Keratinocyte (primary cell): ENCODE results near the gene NEUROG1. TPM values are rescaled to one million over a fixed set of nuclear protein-coding genes. Genes with fewer than 3 reads are reported as not detected.

ENCODE experiments used
- DNase-seq: peaks from one replicate; pipeline ENCODE4 v3.0.0-alpha.2; 2011; ENCODE audit warnings: low read depth, missing footprints, low spot score
- FAIRE-seq: peaks from 2 replicates; lab custom pipeline; 2011; peaks lifted over from hg19 to GRCh38; lab: Jason Lieb, UNC
- H2AFZ ChIP-seq: 2 replicates; pipeline ENCODE4 v1.6.0; 2012; ENCODE audit warnings: low read length, control low read depth, inconsistent platforms; ENCODE audit not compliant: control insufficient read depth
- H3K27ac ChIP-seq: 2 replicates; pipeline ENCODE4 v1.5.1; 2011; ENCODE audit warnings: low read length; ENCODE audit not compliant: control insufficient read depth, insufficient read depth
- H3K27me3 ChIP-seq: 3 replicates; pipeline ENCODE4 v1.6.0; 2011; ENCODE audit warnings: low read length; ENCODE audit not compliant: control insufficient read depth, insufficient read depth; ENCODE audit errors: extremely low read depth
- H3K36me3 ChIP-seq, 2 experiments: 2 replicates in 1 of 2; 3 replicates in 1 of 2; pipeline ENCODE4 v1.5.1; 2011; ENCODE audit warnings: low read length in 2 of 2, mild to moderate bottlenecking in 1 of 2; ENCODE audit not compliant: control insufficient read depth in 2 of 2, insufficient read depth in 2 of 2; ENCODE audit errors: extremely low read depth in 1 of 2
- H3K4me1 ChIP-seq: 3 replicates; pipeline ENCODE4 v1.5.1; 2011; ENCODE audit warnings: low read length; ENCODE audit not compliant: control insufficient read depth, insufficient read depth; ENCODE audit errors: extremely low read depth
- H3K4me2 ChIP-seq: 3 replicates; pipeline ENCODE4 v1.6.0; 2011; ENCODE audit warnings: low read depth, low read length; ENCODE audit not compliant: control insufficient read depth, insufficient read depth; ENCODE audit errors: extremely low read depth
- H3K4me3 ChIP-seq, 3 experiments: fragments of 200-600 bp in 1 of 3; sonication (generic) in 1 of 3; 2 replicates in 2 of 3; 3 replicates in 1 of 3; pipeline ENCODE4 v1.5.1; 2011 to 2016; ENCODE audit warnings: low read length in 3 of 3, mild to moderate bottlenecking in 3 of 3, control low read depth in 2 of 3, inconsistent platforms in 1 of 3, low read depth in 1 of 3, mixed read lengths in 1 of 3, mixed run types in 1 of 3, moderate library complexity in 1 of 3; ENCODE audit not compliant: control insufficient read depth in 2 of 3, insufficient read depth in 2 of 3; ENCODE audit errors: extremely low read depth in 1 of 3
- H3K79me2 ChIP-seq: 2 replicates; pipeline ENCODE4 v1.6.0; 2012; ENCODE audit warnings: low read length; ENCODE audit not compliant: control insufficient read depth, insufficient read depth
- H3K9ac ChIP-seq: 3 replicates; pipeline ENCODE4 v1.6.0; 2011; ENCODE audit warnings: low read length; ENCODE audit not compliant: control insufficient read depth, insufficient read depth; ENCODE audit errors: extremely low read depth
- H3K9me1 ChIP-seq: 3 replicates; pipeline ENCODE4 v1.6.0; 2011; ENCODE audit warnings: low read length; ENCODE audit not compliant: control insufficient read depth, insufficient read depth; ENCODE audit errors: extremely low read depth
- H3K9me3 ChIP-seq: 2 replicates; pipeline ENCODE4 v1.5.1; 2012; ENCODE audit warnings: low read depth, low read length; ENCODE audit not compliant: control insufficient read depth
- H4K20me1 ChIP-seq: 3 replicates; pipeline ENCODE4 v1.6.0; 2011; ENCODE audit warnings: low read length; ENCODE audit not compliant: control insufficient read depth, insufficient read depth; ENCODE audit errors: extremely low read depth
- EZH2 ChIP-seq: IDR thresholded peaks from one replicate; pipeline ENCODE4 v1.6.1; 2012; ENCODE audit warnings: inconsistent platforms, mild to moderate bottlenecking, low read length, moderate library complexity
- dilution Hi-C: fragments of 300-500 bp; cut with MboI; formaldehyde crosslinking; loops from one replicate; pipeline ENCODE4 v1.7.0; 2020; ENCODE audit warnings: low sequenced_read_pairs; ENCODE audit not compliant: extremely low pct_ligation_motif_present
- polyA plus RNA-seq, 5 experiments: library from polyadenylated mRNA; depleted of rRNA in 3 of 5; stranded (reverse) in 3 of 5; stranded (forward) in 1 of 5; unstranded in 1 of 5; fragments of >200 nt; gene quantifications; 1 replicate in 1 of 5; 2 replicates in 3 of 5; 3 replicates in 1 of 5; pipeline versions ENCODE4 v1.2.1 to v1.2.3, GENCODE V29; 2011 to 2012; ENCODE audit warnings: missing spikeins in 2 of 5, low read depth in 1 of 5, low replicate concordance in 1 of 5
- TF ChIP-seq, protein P1 (sequence below), 3 experiments: IDR thresholded peaks in 1 of 3; conservative IDR thresholded peaks in 1 of 3; optimal IDR thresholded peaks in 1 of 3; 2 replicates in 2 of 3; 3 replicates in 1 of 3; pipeline versions ENCODE3 to v1.5.1; 2011; ENCODE audit warnings: low read length in 3 of 3, mild to moderate bottlenecking in 3 of 3, moderate library complexity in 2 of 3, control low read depth in 1 of 3, inconsistent platforms in 1 of 3; ENCODE audit not compliant: insufficient read depth in 2 of 3; ENCODE audit errors: extremely low read depth in 1 of 3

NEUROG1 gene
- polyA plus RNA-seq, 1 donor (not counting 4 experiments of a cell fraction or from before 2014, with no cell fraction given) = not detected

DNA sequence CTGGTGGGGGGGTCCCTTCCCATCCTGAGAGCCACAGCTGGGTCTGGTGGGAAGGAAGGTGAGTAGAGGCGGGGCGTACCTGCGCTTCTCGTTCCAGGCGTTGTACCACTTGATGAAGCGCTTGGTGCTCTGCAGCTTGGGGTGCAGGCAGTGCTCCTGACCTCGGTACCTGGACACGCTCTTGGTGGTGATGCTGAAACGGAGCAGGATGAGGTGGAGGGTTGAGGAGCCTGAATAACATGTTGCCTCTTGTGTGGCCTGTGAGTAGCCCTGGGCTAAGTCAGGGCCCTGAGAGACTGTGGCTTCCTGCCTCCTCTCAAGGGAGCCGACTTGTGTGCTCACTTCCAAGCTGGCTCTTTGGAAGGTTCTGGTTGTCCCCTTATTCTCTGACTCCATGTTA is 38.7 kb upstream of the NEUROG1 start:
- Histone ChIP-seq H3K9ac (no peak overlapping the region), H3K4me3 (no peak overlapping the region), H3K27ac (no peak overlapping the region), H3K36me3 (no peaks in the 10 kb centered on the region), H2AFZ (no peak overlapping the region), H3K9me1 (no peaks in the 10 kb centered on the region), H3K4me1 (peaks cover 43% of the 10 kb centered on the region), H3K79me2 (no peaks in the 10 kb centered on the region), H4K20me1 (no peaks in the 10 kb centered on the region), H3K9me3 (peaks cover 4% of the 10 kb centered on the region), H3K4me2 (no peak overlapping the region), H3K27me3 (peaks cover 14% of the 10 kb centered on the region)
- dilution Hi-C loops = no loop called here
- DNase-seq (no peak), FAIRE-seq (peak; percentile 91)
- TF ChIP-seq EZH2 = no peak
- TF ChIP-seq, protein P1, sequence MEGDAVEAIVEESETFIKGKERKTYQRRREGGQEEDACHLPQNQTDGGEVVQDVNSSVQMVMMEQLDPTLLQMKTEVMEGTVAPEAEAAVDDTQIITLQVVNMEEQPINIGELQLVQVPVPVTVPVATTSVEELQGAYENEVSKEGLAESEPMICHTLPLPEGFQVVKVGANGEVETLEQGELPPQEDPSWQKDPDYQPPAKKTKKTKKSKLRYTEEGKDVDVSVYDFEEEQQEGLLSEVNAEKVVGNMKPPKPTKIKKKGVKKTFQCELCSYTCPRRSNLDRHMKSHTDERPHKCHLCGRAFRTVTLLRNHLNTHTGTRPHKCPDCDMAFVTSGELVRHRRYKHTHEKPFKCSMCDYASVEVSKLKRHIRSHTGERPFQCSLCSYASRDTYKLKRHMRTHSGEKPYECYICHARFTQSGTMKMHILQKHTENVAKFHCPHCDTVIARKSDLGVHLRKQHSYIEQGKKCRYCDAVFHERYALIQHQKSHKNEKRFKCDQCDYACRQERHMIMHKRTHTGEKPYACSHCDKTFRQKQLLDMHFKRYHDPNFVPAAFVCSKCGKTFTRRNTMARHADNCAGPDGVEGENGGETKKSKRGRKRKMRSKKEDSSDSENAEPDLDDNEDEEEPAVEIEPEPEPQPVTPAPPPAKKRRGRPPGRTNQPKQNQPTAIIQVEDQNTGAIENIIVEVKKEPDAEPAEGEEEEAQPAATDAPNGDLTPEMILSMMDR (optimal IDR thresholded peaks at IDR 0.05 in 1 of 3, IDR thresholded peaks at IDR 0.05 in 1 of 3, conservative IDR thresholded peaks at IDR 0.05 in 1 of 3; ENCODE audit: extremely low read depth in 1 of 3, insufficient read depth in 2 of 3, low read length in 3 of 3) = no peak

DNA sequence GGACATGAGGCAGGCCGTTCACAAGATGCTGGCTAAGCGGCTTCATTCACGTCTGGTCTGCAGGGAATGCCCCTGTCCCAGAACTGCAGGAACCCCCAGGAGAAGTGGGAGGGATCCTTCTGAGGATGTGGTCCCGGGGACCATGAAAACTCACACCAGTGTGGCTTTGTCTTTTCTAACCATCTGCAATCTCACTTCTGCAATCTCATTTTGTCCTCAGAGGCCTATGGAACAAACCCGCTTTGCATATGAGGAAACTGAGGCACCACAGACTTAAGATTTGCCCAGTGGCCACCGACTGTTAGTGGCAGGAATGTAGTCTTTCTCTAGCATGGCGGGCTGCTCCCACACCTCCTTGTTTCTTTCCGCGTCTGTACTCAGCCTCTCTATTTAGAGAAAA is 36.1 kb upstream of the NEUROG1 start:
- Histone ChIP-seq H3K27ac (no peak overlapping the region), H3K4me1 (peaks cover 39% of the 10 kb centered on the region), H3K9me3 (no peaks in the 10 kb centered on the region), H3K79me2 (no peaks in the 10 kb centered on the region), H3K9me1 (no peaks in the 10 kb centered on the region), H3K9ac (no peak overlapping the region), H3K4me3 (no peak overlapping the region), H3K27me3 (no peaks in the 10 kb centered on the region), H3K36me3 (no peaks in the 10 kb centered on the region), H3K4me2 (no peak overlapping the region), H2AFZ (no peak overlapping the region), H4K20me1 (no peaks in the 10 kb centered on the region)
- TF ChIP-seq, protein P1 (optimal IDR thresholded peaks at IDR 0.05 in 1 of 3, IDR thresholded peaks at IDR 0.05 in 1 of 3, conservative IDR thresholded peaks at IDR 0.05 in 1 of 3; ENCODE audit: extremely low read depth in 1 of 3, insufficient read depth in 2 of 3, low read length in 3 of 3) = no peak
- no peak for TF ChIP-seq EZH2
- FAIRE-seq = no peak
- no peak for DNase-seq
- dilution Hi-C loops = no loop called here
